GM19452 (cell line): ENCODE results near the gene ITM2C.

Experiments used
- ATAC-seq: cut with Tn5 transposase; IDR thresholded peaks from one replicate; pipeline ENCODE4 v1.9.1; 2021; ENCODE audit not compliant: unreplicated experiment

ITM2C gene

DNA sequence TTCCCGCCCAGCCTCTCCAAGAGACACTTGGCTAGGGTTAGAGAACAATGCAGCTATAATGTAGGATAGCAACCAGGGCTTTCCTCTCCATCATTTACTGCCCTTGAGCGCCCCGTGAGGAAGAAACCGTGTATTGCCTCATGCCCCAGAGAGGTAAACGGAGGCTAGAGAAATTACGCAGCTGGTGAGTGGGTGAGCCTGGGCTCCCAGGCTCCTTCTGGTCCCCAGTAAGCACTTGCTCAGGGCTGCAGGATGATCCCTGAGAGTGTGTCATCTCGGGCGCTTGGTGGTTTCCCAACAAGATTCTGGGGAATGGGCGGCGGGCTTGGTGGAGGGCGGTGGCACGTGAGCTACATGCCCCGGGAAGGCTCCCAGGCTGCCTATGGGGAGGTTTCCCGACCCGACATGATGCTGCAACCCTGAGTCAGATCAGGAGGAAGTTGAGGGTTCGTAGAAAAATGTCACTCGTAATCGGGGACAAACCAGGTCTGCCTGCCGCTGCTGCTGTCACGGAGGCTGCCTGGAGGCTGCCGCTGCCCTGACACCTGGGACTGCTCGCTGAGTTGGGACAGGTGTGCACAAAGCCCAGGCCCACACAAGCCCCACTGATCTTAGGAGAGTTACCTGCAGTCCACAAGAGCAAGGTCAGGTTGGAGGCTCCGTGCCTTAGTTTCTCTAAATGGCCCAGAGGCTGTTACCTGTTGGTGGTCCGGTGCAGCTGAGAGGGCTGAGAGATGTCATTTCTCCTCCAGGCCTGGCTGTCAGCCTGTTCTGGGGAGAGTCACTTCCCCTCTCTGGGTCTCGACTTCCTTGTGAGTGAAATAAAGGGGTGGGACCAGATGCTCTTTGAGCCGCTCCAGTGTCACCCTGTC, 60.0 kb downstream of the ITM2C start, which contains the start of gene GPR55:
GPR55 (minus strand) TSS at position 773 of the 872 bp plus-strand sequence. CDS start 14,280 bp downstream, outside the sequence.
- peak; percentile 39 for ATAC-seq

DNA sequence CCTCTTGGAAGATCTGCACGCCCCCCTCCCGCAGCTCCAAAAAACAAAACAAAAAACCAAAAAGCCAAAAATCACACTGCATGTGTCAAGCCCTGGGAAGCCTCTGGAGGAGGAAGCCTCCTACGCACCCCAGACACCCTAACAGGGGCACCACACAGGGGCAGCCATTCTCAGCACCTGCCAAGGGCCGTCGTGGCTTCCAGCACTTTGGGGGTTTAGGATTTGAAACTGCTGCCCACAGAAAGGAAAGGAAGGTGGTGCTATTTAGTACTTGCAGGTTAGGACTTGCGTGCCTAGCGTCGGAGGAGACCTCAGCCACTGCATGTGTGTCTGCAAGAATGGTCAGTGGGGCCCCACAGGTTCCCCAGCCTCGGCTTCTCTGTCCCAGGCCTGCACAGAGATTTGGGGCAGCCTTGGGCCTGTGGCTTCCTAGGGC, 60.7 kb downstream of the ITM2C start:
- peak; percentile 16 for ATAC-seq

DNA sequence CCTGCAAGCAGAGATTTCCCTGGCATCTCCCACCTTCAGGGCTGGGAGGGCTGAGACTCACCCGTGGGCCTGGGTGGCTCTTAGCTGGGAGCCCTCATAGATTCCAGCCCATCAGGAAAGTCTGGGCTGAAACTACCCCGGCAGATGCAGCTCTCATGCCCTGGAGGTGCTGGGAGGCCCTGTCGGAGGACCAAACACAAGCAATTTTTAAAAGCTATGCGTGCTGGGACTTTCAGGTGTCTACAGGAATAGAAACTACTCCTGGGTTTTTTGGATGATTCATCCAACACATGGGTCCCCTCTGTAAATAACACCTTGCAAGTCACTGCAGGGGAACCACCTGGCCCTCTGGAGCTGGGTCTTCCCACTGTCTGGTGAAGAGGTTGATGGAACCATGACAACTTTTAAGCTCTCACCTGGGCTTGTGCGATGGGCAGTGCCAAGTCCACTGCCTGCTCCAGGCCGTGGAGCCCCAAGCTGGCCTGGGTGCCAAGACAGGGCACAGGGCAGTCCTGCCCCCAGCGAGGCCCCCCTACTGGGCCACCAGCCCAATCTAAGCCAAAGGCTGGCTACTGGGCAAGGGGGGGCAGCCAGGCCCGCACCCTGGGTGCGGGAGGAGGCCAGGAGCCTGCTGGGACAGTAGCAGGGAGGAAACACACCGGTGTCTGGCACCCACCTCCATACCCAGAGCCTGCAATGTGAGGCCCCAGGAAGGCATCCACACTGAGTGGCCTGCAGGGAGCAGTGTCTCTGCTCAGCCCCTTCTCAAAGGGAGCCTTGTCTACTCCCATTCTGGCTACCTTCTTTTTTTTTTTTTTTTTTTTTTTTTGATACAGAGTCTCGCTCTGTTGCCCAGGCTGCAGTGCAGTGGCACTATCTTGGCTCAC, 61.4 kb downstream of the ITM2C start:
- peak; percentile 52 for ATAC-seq

DNA sequence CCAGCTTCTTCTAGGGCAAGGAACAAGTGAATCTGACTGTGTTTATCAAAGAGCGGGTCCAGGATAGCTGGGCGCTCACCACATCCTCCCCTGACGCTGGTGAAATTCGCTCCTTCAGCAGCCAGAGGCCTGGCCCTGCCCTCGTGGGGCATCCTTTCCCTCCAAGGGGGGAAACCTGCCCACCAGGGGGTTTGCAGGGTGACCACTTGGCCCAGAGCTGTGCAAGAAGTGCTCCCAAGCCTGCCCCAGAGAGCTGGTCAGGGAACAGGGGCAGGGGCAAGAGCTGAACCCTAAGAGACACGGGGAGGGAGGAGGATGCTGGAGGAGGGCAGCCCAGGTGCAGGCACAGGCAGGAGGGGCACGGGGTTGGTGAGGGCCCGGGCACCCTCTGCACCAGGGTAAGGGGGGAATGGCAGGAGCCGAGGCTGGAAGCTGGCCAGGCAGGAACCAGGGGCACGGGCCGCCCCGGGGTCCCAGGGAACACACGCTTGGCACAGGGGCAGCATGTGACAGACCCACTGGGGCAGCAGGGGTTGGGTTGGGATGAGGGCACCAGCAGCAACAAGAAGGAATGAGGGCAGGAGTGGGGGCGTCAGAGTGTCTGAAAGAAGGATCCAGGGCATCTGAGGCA, 63.1 kb downstream of the ITM2C start:
- no peak for ATAC-seq
